ENCODE measurements around the gene CCN2. TPM values are rescaled to one million over a fixed set of nuclear protein-coding genes. Genes with fewer than 3 reads are reported as not detected.

Gene CCN2, protein sequence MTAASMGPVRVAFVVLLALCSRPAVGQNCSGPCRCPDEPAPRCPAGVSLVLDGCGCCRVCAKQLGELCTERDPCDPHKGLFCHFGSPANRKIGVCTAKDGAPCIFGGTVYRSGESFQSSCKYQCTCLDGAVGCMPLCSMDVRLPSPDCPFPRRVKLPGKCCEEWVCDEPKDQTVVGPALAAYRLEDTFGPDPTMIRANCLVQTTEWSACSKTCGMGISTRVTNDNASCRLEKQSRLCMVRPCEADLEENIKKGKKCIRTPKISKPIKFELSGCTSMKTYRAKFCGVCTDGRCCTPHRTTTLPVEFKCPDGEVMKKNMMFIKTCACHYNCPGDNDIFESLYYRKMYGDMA
- total RNA-seq (2014; rRNA removed; shearing (Covaris generic)) = 29.2 and 32.8 TPM in 2 replicates

DNA sequence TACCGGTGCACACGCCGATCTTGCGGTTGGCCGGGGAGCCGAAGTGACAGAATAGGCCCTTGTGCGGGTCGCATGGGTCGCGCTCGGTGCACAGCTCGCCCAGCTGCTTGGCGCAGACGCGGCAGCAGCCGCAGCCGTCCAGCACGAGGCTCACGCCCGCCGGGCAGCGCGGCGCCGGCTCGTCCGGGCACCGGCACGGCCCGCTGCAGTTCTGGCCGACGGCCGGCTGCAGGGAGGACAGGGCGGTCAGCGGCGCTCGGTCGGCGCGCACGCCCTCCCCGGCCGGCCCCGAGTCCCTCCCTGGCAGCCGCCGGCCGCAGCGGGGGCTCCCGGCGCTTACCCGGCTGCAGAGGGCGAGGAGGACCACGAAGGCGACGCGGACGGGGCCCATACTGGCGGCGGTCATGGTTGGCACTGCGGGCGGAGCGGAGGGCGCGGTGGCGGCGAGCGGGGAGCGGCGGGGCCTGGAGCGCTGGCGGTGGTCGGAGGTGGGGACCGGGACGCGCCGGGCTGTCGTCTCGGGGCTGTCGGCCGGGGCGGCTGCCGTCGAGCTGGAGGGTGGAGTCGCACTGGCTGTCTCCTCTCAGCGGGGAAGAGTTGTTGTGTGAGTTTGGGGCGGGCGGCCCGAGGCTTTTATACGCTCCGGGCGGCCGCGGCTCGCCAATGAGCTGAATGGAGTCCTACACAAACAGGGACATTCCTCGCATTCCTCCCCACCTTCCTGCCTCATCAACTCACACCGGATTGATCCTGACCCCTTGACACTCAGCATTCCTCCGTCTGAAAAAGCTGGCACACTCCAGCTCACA is at the start of gene CCN2:
Gene CCN2, minus strand, starts transcription at position 606 of the 809 bp plus-strand sequence. Its CDS starts 200 bp downstream, at position 406.
- peak; percentile 85 for DNase-seq (ENCODE audit: low spot score)

DNA sequence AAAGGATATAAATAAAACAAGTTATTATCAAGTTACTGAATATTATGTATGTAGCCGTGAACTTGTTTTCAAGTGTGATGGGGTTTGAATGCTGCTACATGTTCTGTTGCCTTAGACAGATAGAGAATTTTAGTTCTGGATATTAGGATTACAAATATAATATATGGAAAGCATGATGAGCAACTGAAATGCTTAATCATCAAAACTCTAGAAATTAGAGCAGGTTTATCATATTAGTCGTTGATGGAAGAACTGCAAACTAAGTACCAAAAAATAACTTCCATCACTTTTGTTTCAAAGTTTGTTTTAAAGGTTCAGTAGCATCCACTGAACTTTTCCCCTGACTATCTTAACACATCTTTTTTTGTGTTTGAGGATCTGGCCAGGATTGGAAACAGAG is 49.1 kb upstream of the CCN2 start:
- no peak for DNase-seq (ENCODE audit: low spot score)

DNA sequence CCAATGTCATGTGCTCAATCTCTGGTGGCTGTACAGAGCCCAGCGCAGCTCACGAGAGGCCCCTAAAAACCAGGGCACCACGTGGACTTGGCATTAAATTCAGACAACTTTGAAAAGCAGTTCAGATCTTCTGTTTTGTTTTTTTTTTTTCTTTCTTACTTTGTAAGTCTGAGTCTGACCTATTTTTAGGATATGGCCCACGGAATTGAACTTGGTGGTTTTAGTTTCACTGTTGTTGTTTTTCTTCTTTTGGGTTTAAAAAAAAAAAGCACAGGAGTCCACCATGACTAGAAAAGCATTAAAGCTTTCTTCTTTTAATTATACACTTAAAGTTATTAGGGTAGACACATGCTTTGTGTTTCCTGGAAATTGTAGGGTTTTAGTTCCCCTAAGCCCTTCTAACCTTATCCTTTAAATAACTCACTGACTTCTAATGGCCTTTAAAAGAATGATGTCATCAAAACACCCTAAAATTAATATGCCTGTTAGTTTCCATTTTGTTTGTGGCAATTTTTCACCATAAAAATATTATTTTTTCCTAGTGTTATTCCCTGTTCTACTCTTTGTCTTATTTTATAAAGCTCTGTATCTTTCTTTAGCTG is 48.5 kb upstream of the CCN2 start:
- DNase-seq (ENCODE audit: low spot score) = no peak

DNA sequence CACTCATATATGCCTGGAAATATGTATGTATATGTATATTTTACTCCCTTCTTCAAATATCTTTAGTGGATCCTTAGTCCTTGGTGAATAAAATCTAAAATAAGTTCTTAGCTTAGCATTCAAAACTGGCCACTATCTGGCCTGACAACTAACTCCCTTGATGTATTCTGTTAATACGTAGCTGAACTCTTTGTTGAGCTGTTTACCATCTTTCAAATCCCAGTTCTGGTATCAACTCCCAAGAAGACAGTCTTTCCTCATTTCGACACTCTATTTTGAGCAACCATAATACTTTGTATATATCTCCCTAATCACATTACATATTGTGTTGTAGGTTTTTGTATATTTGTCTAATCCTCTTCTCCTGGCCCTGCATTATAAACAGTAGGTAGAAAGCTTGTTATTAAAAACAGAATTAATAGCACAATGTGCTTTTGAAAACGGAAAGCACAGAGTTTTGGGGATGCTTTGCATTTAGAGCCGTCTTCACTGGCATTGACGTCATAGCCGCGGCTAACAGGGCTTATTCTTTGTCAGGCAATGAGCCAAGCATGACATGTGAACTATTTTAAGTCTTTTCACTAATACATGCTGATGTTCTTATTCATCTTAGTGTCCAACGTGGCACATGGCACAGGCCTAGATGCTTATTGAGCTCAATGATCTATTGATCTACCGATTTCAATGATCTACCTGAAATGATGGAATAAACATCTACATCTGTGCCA is 47.2 kb upstream of the CCN2 start:
- DNase-seq (ENCODE audit: low spot score) = no peak

DNA sequence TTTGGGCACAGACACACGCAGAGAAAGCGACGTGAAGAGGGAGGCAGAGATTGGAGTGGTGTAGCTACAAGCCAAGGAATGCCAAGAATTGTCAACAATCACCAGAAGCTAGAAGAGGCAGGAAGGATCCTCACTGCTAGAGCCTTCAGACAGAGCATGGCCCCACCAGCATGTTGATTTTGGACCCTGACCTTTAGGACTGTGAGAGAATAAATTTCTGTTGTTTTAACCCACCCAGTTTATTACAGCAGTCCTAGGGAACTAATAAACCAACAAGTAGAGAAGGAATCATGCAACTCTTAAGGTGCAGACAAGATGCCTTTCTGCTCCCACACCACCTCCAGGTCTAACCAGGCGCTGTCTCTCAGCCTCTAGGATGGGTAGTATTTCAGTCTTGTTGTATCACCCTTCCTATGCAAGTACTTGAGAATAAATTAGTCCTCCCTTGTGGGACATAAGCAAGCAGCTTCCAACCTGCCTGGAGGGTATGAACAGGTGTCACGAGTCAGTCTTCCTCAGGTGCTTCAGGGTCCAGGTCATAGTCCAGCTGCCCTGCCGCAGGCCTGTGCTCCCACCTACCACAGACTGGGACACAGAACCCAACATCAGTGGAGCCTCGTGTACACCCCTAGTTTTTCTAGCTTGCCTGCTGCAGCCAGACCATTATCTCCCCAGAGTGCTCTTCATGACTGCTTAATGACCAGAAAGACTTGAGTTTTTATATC is 46.4 kb upstream of the CCN2 start:
- DNase-seq (ENCODE audit: low spot score) = no peak

DNA sequence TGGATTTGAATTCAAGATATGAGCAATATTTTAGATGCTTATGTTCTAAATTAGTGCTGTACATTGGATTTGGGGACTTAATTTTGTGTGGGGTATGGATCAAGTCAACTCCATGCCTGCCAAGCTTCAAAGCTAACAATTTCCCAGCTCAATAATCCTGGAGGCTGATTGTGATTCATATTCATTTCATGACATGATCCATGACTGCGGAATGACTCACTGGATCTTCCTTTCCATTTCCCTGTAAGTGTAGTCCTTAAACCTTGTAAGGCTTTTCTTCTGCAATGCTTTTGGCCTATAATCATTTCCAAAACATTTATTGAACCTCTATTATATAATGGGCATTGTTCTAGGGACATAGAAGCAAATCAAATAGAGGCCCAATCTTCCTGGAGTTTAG is 44.7 kb upstream of the CCN2 start:
- no peak for DNase-seq (ENCODE audit: low spot score)

DNA sequence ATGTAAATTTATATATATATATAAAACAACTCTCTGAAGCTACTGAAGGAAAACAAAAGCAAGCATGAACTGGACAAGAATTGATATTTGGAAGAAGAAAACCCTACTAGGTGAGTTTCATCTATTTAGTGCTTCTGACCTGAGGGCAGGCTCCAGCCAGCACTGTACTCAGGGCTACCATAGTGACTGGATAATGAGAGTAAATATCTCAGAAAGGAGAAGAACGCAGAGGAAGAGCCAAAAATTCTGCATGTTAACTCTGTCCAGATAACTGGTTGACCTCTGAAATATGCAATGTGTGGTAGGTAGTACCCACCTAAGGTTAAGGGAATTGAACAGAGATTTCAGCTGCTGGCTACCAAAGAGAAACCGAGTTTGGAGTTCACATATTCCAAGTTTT is 41.4 kb upstream of the CCN2 start:
- DNase-seq (ENCODE audit: low spot score) = no peak

DNA sequence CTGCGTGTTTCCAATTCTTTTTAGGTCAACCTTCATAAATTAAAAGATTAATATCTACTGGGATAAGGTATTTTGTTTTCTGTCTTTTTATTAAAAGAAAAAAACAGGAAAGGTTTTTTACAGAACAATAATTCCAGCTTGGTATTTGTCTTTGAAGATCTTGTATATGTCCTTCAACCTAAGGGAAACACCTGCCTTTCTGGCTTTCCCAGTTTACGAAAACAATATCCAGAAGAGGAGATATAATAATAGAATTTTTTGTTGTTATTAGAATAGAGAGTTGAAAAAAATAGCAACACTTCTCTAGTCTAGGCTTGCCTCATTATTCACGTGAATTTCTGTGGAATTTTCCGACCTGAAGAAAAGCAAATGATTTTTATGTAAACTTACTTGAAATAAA is 37.9 kb upstream of the CCN2 start:
- no peak for DNase-seq (ENCODE audit: low spot score)

DNA sequence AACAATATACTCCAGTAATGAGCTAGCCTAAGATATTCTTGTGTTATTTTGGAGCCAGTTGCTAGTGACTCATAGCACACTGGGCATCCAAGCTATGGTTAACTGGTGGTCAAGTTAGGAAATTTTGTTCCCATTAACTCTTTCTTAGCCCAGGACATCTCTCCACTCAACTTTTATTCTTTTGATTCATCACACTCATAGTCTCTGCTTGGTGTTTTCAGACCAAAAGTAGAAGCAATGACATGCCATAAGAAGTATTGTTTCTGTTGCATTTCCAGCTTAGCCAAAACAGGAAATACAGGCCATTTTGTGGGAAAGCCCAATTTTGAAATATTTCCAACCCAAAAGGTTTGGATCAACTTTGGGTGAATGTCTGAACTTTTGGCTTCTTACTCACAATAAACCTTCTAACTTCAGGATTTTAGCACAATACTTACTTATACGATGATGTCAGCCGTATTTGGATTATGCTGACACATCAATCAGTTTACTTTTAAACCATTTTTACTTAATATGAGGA is 31.6 kb upstream of the CCN2 start:
- DNase-seq (ENCODE audit: low spot score) = no peak

DNA sequence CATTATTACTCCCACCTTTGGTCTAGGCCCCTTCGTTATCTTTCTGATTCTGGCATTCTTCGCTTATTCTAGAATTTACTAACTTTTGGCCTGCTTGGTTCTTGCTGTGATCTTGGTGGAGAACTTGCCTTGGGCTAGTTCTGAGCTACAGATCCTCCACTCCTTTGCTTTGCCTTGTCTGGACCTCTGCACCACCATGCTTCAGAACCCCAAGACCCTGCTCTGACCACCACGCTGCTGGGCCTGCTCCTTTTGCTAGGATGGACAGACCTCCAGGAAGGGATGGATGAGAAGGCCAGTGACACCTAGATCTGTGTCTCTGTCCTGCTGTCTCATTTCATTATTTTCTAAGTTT is 30.4 kb upstream of the CCN2 start:
- DNase-seq (ENCODE audit: low spot score) = no peak

DNA sequence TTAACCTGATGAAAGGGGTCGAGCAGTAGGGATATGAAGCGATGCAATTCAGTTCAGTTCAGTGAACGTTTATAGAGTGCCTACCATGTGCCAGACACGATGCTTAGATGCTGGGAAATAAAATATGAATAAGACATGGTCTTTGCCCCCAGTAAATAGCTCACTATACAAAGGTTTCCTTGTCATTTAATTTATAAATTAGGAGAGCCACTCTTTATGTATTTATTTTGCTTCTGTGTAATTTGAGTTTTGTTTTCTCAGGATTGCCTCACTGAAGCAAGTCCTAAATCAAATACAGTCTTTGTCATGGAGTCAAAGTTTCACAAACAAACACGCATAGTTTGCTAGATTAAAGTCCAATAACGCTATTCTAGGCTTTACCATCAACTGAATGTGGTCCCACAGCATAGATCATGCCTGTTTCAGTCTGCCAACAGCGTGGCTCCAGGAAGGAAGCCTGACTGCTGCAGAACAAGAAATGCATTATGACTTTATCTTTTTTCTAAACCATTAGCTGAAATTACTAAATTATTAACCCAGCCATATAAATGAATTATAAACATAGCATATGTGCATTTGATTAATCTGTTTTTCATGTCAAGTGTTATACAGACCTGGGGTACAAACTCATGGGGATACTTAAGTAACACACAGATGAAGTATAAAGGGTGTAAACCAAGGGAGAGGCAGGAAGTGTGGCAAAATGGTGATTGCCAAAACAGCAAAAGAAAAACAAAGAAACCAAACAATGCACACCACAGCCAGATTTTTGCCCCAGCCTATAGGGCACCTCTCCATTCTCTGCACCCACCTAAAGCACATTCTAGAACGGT is 29.8 kb upstream of the CCN2 start:
- peak; percentile 63 for DNase-seq (ENCODE audit: low spot score)

DNA sequence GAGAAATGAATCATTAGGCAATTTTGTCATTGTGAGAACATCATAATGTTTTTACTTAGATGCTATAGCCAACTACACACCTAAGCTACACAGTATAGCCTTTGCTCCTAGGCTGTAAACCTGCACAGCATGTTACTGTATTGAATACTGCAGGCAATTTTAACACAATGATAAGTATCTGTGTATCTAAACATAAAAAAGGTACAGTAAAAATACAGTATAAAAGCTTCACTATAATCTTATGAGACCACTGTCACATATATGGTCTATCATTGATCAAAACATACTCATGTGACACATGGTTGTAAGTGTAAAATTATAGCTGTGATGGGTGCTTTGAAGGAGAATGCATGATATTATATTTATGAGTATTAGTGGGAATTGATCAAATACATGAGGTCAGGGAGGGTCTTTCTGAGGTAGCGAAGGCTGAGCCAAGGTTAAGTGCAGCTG is 29.2 kb upstream of the CCN2 start:
- no peak for DNase-seq (ENCODE audit: low spot score)

DNA sequence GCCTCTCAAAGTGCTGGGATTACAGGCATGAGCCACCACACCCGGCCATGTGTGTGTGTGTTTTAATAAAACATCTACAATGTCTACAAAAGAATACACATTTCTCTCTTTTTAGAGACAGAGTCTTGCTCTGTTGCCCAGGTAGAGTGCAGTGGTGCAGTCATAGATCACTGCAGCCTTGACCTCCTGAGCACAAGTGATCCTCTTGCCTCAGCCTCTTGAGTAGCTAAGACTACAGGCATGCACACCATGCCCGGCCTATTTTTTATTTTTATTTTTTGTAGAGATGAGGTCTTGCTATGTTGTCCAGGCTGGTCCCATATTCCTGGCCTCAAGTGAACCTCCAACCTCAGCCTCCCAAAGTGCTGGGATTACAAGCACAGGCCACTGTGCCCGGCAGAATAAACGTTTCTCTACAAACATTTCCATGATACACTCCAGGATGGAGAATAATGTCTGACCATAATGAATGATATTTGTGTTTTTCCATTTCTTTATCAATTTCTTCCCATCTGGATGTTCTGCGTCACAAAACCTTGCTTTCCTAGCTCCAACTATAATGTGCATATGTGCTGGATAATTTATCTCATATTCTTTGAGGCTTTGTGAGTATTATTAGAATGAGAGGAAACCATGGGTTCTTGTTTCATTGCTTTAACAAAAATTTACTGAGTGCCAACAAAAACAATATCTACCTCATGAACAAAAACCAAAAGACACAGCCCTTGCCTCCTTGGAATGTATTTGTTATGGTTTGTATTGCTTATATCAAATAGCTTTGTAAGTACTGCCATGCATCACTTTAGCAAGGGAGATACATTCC is 28.6 kb upstream of the CCN2 start:
- DNase-seq (ENCODE audit: low spot score) = no peak

DNA sequence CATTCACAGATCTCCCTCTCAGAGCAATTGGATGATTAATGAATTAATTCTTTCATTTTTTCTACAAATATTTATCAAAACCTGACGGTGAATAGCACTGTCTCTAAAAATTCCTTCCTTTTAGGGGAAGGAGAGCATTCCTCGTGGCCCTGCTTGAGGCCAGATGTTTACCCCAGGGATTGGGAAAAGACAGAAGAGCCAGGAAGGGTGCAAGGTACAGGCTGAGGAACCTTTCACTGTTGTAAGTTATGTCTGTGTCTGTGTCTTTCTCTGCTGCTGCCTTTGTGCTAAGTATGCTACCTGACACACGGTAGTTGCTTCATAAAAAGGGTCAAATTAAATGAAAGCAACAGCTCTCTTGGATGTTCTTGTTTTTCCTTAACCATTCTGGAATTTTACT is 27.4 kb upstream of the CCN2 start:
- DNase-seq (ENCODE audit: low spot score) = no peak

DNA sequence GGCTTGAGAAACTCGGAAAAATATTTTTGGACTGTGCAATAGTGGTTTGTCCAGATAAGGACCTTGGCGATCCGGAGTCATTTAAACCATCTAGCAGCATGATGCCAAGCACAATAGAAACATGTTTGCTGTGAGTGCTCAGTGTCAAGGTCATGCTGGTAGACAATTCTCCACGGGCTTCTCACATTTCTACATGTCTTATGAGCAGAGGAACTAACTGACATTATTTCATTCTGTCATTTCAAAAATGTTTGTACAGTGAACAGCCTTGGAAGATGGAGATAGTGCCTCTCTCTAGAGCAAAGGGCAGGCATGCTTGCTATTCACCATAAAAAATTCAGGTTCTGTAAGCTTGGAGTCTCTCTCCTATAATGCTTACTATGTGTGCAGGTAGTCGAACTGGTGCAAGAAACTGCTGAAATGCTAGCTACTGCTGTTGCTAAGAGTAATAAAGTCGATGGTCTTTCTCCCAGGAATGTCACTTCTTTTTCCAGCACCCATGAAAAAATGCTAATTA is 25.4 kb upstream of the CCN2 start:
- DNase-seq (ENCODE audit: low spot score) = no peak

DNA sequence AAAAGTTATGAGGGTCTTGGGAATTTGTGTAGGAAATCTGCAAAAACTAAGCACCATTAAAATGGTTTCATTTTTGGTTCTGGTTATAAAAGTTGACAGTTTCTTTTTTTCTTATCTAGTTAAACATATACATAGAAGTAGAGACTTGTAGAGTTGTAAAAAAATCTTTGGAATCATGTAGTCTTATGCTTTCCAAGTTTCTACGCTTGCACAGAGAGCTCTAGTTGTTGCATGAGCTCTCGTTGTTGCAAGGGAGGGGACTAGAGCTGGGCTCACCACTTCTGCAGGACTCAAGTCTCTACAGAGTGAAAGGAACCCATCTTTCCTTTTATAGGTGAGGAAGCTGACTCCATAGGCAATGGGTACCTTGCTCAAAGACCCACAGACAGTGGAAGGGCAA is 21.6 kb upstream of the CCN2 start:
- DNase-seq (ENCODE audit: low spot score) = no peak

DNA sequence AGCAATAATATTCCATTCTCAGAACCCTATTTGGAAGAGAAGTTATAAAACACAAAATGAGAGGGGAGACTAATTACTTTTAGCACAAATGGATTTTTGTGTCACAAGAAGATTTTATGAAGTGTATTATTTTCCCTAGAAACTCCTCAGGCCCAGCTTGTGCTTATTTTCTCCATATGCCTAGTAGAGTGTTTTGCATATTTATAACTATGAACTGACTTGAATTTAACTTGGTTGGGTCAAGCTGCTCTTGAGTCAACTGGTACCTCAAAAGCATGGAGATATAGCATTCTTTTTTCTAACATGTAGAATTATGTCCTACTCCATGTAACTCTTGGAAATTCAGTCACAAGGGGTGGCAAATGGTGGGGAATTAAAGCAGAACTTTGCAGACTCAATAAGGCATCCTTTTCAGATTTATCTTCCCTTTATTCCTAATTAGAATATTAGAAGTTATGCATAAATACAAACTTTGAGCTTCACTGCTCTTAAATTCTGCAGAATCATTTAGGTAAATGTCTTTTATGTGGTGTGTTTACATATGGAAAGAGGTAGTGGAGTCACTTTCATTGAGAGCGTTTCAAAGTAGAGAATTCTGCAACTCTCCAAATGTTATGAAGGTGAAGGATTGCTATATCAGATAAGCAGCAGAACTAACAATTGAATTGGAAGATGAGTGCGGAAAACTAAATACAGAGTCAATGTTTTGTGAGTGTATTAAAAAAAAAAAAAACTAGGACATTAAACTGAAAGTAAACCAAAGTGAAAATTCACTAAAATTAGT is 19.1 kb upstream of the CCN2 start:
- no peak for DNase-seq (ENCODE audit: low spot score)

DNA sequence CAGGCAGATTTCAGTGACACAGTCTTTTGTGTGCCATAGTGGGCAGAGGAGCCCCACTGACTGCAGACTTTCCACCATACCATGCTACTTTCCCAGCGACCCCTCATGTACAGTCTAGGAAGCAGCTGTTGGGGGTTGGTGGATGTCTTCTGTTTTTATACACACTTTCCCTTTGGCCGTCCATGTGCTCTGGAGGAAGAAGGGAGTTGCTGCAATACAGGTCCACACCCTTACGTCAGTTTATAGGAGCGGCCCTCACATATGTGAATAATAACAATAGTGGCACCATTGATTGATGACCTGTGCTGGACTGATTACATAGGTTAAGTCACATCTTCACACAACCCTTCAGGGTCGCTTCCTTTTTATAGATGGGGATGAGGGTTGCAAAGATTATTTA is 17.5 kb upstream of the CCN2 start:
- DNase-seq (ENCODE audit: low spot score) = no peak
